Fibroblast of villous mesenchyme (primary cell): Measurements from ENCODE around the gene OTOGL. TPM values are rescaled to one million over a fixed set of nuclear protein-coding genes. Genes with fewer than 3 reads are reported as not detected.
A peak's percentile ranks its signal among the peaks of the same experiment; 100 is the strongest.

ENCODE experiments used
- DNase-seq: peaks from one replicate; pipeline ENCODE4 v3.0.0-alpha.2; 2010; ENCODE audit warnings: low read depth
- H3K4me3 ChIP-seq: 2 replicates; pipeline ENCODE4 v1.5.1; 2011; ENCODE audit warnings: low read depth, mild to moderate bottlenecking, low read length
- total RNA-seq: library from RNA; depleted of rRNA; stranded (reverse); fragments of >200 nt; gene quantifications from 2 replicates; pipeline ENCODE4 v1.2.3, GENCODE V29; 2012
- TF ChIP-seq, protein P1 (sequence below): IDR thresholded peaks from 2 replicates; pipeline ENCODE4 v1.5.1; 2012; ENCODE audit warnings: low read depth, mild to moderate bottlenecking, low read length; ENCODE audit not compliant: insufficient read depth

The OTOGL gene
- total RNA-seq, 1 donor, result under 0.01 TPM

DNA sequence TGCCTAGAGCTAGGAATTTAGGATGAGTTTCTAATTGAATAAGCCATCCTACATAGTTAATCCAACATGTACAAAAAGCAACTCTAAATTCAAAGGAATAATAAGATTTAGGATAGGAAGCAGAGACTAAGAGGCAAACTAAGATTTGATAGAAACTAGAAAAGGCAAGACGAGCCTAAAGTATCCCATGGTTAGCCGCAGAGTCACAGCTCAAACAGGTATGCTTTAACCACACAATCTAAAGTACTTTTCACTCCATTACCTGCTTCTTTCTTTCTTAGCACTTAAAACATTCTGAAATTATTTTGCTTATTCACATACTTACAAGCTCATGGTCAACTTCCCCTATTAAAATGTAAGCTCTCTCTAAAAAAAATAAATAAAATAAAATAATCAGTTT, 51.8 kb downstream of the OTOGL start:
- no peak for DNase-seq
- H3K4me3 ChIP-seq, result no peak overlapping the region
- TF ChIP-seq, protein P1, sequence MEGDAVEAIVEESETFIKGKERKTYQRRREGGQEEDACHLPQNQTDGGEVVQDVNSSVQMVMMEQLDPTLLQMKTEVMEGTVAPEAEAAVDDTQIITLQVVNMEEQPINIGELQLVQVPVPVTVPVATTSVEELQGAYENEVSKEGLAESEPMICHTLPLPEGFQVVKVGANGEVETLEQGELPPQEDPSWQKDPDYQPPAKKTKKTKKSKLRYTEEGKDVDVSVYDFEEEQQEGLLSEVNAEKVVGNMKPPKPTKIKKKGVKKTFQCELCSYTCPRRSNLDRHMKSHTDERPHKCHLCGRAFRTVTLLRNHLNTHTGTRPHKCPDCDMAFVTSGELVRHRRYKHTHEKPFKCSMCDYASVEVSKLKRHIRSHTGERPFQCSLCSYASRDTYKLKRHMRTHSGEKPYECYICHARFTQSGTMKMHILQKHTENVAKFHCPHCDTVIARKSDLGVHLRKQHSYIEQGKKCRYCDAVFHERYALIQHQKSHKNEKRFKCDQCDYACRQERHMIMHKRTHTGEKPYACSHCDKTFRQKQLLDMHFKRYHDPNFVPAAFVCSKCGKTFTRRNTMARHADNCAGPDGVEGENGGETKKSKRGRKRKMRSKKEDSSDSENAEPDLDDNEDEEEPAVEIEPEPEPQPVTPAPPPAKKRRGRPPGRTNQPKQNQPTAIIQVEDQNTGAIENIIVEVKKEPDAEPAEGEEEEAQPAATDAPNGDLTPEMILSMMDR, result no peak

DNA sequence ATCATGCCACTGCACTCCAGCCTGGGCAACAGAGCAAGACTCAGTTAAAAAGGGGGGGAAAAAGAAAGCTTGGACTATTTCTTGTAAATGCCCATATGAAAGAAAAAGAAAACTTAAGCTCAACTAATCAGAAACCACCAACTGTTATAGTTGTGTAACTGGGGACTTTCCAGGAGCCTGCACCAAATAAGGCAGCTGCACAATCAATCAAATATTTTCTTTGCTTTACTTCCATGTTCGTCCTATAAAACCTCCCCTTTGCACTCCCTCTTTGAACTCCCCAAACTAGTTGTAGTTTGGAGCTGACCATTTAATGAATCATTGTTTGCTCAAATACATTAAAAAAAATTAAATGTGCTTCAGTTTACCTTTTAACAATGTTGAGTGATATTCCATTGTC, 54.9 kb downstream of the OTOGL start:
- H3K4me3 ChIP-seq, result no peak overlapping the region
- TF ChIP-seq, protein P1, result no peak
- peak; percentile 28 for DNase-seq

DNA sequence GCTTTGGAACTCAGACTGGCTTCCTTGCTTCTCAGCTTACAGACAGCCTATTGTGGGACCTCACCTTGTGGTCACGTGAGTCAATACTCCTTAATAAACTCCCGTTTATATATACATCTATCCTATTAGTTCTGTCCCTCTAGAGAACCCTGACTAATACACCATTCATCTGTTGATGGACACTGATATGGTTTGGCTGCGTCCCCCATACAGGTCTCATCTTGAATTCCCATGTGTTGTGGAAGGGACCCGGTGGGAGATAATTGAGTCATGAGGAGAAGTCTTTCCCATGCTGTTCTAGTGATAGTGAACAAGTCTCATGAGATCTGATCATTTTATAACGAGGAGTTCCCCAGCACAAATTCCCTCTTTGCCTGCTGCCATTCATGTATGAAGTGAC, 57.0 kb downstream of the OTOGL start:
- no peak overlapping the region for H3K4me3 ChIP-seq
- TF ChIP-seq, protein P1, result no peak
- DNase-seq, result no peak

DNA sequence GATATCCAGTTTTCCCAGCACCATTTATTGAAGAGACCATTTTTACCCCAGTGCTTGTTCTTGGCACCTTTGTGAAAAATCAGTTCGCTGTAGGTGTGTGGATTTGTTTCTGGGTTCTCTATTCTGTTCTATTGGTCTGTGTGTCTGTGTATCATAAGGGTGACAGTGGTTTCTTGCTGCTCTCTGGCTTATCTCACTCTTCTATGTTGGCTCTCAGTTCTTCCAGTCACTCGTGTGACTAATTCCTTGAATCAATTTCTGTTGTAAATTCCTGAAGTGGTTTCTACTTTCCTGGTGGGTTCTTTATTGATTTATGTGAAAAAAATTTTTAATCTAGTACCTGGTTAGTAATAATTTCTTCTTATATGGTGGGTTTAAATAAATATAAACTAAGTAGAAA, 58.3 kb downstream of the OTOGL start:
- DNase-seq, result peak; percentile 9

DNA sequence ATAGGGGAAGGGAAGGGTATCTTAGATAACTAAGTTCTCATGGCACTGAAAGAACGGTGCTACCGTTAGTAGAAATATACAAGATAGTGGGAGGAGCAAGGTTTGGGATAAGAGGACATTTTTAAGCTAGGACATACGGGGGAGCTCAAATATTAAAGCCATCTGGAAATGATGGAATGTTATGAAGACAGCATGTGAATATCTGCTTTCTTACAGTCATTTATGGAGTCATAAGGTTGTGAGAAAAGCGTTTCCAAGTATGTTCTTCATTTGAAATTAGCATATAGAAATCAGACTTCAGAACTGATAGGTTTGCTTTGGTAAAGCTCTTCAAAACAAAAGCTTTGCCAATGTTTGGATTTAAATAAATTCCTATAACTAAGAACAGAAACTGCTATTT, 62.3 kb downstream of the OTOGL start:
- peak; percentile 28 for DNase-seq
- TF ChIP-seq, protein P1, result no peak
- H3K4me3 ChIP-seq, result no peak overlapping the region

More for the DNA sequence above, 58.3 kb downstream of the OTOGL start:
- H3K4me3 ChIP-seq, result no peak overlapping the region
- TF ChIP-seq, protein P1, result no peak

DNA sequence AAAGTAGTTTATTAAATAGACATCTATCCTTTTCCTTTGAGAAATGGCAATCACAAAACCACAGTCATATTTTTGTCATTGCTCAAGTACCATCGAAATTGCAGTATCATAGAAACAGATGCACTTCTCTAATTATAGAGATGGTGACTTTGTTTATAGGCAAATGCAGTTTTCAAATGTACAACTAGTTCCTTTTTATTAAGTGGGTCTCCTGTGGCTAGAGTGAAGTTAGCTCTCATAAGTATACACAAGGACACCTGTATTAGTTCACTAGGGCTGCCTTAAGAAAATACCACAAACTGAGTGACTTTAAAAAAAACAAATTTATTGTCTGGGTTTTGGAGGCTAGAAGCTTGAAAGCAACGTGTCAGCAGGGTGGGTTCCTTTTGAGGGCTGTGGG, 62.8 kb downstream of the OTOGL start:
- H3K4me3 ChIP-seq, result no peak overlapping the region
- TF ChIP-seq, protein P1, result no peak
- DNase-seq, result no peak

DNA sequence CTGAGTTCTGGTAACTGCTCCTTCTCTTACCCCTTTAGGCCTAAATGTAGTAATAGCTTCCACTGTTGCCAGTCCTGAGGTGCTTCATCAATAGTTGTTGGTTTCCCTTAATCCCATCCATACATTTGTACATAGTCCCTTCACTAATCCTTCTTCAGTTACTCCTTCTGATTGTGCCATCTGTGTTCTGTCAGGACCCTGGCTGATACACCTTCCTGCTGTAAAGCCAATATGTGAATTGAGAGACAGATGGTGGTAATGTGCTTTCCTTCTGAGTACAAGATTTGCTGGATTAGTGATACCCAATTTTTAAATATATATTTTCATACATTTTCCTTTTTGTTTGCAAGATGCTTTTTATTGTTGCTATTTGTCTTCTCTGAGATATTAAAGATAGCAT, 66.4 kb downstream of the OTOGL start:
- TF ChIP-seq, protein P1, result no peak
- DNase-seq, result no peak

More for the DNA sequence above, 66.4 kb downstream of the OTOGL start:
- H3K4me3 ChIP-seq, result no peak overlapping the region
